GM19193 (cell line): ENCODE data around the gene CMTR1.

Experiments
- POLR2A ChIP-seq: IDR thresholded peaks from 4 replicates; pipeline ENCODE4 v1.6.1; 2011; ENCODE audit not compliant: insufficient read depth, insufficient read length; ENCODE audit errors: extremely low read depth

CMTR1 gene

DNA sequence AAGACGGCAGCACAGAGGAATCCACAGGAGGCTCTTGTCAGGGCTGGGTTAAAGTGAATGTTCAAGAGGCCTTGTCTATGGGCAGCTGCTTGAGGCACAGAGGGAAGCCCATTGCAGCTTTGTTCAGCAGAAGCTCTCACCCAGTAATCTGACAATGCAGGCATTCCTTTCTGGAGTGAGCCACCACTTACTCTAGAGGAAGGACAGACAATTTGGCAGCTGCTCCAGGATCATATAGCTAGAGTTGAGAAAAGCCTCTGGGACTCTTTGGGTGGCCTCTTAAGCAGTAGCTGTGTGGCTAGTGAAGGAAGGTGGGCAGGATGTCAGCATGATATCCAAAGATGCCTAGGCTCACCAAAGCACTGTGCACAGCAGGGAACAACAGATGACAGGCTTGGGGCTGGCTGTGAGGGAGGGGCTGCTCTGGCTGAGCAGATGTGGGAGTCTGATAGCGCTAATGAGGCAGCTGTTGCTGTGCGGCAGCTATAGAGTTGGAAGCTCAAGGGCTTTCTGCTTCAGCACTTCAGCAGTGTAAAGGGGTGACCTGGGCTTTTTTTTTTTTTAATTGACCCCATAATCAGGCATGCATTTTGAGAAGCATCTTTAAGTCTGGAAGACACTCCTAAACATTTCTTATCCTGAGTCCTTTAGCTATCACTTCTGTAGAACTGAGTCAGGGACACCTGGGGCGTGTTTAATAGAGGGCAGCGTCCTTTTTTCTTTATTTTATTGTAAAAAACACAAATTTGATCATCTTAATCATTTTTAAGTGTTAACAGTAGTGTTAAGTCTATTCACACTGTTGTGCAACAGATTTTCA lies 27.2 kb downstream of the CMTR1 start:
- no peak for TF ChIP-seq POLR2A

DNA sequence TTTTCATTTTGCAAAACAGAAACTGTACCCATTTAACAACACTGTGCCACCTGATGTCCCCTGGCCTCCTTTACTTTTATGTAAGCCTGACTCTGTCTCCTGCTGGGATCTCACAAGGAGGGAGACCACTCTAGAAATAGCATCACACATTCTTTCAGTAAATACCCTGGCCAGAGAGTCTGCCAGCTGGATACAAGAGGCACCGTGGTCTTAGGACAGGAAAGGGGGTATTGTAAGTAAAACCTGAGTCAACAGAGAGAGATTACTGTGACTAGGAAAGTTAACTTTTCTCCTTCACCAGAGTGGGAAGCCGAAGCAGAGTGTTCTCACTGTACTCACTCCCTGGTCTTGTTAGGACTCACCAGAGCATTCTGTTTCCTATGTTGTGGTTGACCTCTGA lies 27.8 kb downstream of the CMTR1 start:
- no peak for TF ChIP-seq POLR2A

GRCh38 chr6:37463110-37463509 lies 30.1 kb downstream of the CMTR1 start:
- TF ChIP-seq POLR2A, result no peak

DNA sequence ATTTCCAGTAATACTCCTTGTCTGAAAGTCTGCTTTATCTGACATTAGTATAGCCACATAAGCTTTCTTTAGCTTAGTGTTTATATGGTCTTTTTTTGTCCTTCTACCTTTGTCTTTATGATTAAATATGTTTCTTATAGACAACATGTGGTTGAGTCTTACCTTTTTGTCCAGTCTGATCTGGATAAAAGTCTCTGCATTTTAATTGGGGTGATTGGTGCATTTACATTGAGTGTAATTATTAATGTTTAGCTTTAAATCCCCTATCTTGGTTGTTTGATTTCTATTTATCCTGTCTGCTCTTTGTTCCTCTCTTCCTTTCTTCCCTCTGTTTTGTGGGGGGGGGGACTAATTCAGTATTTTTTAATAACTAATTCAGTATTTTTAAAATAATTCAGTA lies 34.7 kb downstream of the CMTR1 start:
- no peak for TF ChIP-seq POLR2A

- TF ChIP-seq POLR2A, result no peak
Measured at GRCh38 chr6:37473364-37474095, 40.5 kb downstream of the CMTR1 start.

DNA sequence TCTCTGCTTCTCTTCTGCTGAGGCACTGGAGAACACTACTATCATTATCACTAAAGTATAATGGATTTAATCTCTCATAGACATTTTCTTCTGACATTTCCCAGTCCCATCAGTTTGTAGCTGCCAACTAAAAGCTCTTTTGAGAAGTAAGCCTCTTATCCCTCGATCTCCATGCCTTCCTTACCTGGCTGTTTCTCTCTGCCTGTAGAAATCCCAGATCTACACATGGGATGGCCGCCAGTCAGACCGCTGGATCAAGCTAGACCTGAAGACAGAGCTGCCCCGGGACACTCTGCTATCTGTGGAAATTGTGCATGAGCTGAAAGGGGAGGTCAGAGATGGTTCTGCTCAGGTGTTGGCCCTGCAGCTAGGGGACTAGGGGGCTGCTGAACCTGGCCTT lies 41.3 kb downstream of the CMTR1 start:
- no peak for TF ChIP-seq POLR2A

DNA sequence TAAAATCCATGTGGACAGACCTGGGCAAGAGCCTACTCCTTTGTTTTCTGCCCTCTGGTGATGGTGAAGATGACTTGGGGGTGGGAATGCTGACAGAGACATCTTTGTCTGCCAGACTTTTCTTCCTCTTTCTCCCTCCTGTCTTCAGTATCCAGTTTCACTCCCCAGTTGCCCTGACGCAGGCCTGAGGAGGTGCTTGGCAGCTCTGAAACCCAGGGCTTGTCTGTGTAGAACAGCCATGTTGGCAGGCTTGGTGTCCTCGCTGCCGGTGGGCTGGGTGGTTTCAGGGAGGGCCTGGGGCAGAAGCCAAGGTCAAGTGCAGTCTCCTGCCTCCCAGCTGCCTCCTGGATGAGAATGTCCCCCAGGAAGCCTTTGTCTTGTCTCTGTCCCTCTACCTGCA lies 44.2 kb downstream of the CMTR1 start:
- TF ChIP-seq POLR2A, result no peak

GRCh38 chr6:37477656-37478435 lies 44.8 kb downstream of the CMTR1 start:
- no peak for TF ChIP-seq POLR2A

GRCh38 chr6:37478827-37479226 lies 45.8 kb downstream of the CMTR1 start:
- no peak for TF ChIP-seq POLR2A

DNA sequence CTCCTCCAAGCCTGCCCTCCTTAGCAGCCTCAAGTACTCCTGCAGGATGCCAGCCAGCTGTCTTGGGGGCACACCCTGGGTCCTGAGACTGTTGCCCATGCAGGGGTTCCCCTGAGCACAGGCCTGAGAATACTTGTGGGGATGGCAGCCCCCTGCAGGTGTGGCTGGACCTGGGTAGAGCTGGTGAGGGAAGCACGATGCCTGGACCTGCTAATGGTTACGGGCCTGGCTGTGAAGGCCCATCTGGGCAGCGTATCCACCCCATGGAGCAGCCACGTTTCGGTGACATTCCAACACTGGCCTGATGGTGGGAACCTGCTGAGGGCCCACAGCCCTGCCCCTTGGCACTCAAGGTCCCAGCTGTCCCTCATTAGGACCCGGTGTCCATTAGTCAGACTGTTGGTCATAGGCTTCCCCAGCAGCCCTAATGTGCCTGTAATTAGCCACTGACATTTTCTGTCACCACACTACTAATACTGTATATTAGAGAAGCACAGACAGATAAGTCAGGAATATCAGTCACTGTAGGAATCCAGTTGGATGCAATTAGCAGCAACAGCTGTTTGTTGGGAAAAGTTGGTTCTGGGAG lies 46.3 kb downstream of the CMTR1 start:
- TF ChIP-seq POLR2A, result no peak

GRCh38 chr6:37480118-37480736 lies 47.2 kb downstream of the CMTR1 start:
- no peak for TF ChIP-seq POLR2A

DNA sequence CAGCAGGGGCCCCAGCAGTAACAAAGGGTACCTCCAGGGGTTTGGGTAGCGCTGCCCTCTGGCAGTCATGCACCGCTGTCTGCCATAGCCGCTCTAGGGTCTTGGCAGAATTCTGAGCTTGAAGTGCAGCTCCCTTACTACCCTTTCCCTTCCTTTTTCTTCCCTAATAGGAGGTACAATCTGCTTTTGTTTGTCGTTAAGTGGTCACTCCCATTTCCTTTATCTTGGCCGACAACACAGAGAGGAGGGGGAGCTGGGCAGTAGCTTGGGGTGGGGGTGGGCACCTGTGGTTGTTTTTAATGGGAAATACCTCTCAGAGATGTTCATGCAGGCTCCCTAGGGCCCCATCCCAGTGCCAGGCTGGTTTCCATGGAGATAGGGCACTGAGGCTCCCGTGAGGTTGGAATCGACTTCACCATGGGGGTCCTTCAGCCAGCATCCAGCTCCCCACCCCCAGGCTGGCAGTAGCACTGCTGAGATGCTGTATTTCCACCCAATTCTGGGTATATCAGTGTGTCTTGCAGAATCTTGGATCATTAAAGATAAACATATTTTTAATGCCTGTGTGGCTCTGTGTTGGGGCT lies 48.0 kb downstream of the CMTR1 start:
- no peak for TF ChIP-seq POLR2A

DNA sequence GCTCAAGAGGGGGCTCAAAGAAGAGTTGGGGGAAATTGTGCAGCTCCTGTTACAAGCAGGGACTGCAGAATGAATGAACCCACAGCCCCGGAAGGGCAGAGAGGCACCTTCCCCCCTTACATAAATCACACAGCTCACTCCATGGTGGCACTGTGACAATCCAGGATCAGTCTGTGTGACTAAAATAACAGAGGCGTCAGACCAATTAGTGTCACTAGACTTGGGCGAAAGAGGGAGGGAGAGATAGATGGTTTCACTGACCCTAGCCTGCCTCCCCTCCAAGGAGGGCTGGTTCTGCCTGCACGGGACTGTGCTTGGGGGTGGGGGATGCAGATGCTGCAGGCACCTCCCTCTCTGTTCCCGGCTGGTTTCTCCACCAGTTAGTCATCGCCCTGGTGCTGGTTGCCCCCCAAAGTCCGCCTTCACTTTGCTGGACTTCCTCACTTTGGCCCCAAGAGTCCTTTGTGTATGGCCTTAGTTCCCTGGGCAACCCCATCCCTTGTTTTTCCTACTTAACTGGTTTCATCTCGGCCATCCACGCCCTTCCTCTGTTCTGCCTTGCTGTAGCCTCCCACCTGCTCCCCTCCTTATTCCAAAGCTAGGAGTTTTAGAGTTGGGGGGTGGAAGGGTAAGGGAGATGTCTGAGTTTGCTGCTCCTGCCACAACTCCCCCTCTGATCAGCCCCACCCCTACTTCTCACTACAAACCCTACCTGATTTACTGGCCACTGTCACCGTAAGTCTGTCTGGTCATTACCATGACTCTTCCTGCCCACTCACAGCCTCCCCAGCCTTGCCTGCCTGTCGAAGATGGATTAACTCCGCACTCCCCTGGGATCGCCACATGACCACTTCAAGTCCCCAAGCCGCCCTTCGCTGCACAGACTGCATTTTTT lies 48.9 kb downstream of the CMTR1 start:
- TF ChIP-seq POLR2A, result no peak

DNA sequence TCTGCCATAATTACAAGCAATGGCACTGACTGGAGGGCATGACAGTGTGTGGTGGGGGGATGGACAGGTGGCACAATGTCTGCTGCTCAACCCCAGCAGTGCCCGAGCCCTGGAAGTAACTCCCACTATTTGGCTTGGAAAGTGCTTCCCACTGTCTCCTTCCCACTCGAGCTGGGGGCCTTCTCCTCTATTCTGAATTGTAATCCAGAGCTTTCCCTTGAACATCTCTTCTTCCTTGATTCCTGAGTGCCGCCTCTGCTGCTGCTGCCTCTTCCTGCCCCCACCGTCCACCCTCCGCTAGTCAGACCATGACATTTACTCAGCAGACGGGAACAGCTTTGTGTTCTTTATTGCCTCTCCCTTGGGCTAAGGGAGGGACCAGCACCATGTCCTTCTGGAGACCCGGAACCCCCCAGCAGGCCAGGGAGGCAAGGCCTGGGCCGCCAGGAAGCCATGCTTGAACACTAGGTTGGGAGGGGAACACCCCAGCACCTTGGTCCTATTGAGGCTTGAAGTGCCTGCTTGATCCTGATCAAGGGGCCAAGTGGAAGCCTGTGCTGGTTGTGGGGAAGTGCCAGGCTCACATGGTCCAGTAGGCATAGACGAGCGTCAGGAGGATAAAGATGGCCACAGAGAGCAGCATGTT lies 49.7 kb downstream of the CMTR1 start:
- no peak for TF ChIP-seq POLR2A
